ENCODE measurements around the gene BCL11B.
"Not testable (repeated sequence)": the region's sequence is repeated elsewhere in the genome, so short reads cannot be mapped to it uniquely, and the experiment has no call there.

BCL11B gene

DNA sequence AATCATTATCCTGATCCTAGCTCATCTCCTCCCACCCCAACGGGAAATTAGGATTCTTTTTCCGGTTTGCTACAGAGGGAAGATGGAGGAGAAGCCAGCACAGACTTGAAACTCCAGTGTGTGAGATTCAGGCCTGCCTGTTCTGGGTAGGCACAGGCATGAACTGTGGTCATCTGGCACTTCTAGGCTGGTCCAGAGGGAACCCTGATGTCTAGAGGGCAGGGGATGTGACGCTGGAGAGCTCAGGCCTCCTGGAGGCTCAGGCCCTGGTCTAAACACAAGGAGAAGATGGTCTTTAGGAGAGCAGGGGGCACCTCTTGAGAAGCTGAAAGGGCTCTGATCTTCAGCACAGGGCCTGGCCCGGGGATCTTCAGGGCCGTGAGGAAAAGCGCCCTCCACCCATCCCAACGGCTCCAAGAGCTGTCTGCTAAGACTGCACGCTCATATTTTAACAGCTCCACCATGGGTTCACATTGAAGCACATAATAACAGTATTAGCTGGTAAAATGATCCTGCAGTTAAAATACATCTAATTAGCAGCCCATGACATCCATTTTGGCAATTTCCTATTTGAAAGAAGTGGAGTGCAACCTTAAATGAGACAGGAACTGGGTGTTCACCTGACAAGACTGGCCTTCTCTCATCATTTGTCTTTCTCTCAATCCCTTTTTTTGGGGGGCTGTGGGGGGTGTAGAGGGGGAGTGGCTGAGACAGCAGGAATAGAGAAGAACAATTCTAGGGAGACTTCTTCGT, 35.4 kb downstream of the BCL11B start:
- no peak for DNase-seq

DNA sequence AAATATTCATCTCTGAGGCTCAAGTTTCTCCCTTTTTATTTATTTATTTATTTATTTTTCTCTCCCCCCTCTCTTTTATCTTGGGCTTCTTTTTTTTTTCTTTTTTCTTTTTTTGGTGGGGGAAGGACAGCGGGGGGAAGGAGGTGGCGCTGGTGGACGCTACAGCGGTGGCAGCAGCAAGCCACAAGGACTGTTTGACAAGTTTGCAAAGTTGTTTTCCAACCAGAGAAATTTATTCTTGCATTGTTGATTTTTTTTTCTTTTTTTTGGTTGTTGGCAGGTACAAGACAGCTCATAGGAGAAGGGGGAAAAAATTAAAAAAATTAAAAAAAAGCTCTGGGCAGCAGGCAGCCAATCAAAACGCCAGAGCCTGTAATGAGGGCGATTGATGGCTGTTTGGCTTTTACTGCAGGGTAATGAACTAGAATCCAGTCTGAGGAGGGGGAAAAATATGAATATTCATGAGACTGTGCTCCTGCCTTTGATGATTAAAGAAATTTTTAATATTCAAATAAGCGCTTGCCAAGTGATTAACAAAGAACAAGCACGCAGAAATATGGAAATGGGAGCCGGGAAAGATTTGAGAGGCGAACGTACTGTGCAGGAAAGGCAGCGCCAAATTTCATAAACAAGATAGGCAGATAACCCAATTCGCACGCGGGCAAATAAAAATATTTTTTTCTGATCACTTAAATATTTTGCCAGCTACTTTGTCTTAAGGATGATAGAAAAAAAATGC, 36.2 kb downstream of the BCL11B start:
- no peak for DNase-seq

DNA sequence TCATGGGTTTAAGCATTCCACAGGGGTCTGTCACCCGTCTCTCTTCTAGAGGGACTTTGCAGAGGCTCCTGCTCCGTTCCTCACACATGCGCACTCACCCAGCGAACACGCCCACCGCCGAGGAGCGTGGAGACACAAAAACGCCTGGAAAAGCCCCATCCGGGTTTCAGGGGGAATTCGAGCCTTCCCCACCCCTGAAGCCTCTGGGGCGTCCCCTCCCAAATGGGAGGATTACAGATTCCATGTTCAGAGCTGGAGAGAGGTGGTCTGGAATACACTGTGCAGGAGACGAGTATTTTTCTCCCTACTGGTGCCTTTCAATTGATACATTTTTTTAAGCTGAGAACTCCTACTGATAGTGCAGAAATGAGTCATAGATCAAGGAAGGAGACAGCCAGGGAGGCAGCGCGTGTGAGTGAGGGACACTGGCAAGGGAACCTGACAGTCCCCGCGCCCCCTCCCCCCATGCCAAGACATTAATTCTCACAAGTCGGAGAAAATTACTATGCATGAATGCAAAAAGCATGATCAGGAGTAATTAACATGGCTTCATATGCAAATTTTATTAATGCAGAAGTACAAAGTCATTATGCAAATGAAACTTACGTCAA, 36.9 kb downstream of the BCL11B start:
- DNase-seq, result no peak

DNA sequence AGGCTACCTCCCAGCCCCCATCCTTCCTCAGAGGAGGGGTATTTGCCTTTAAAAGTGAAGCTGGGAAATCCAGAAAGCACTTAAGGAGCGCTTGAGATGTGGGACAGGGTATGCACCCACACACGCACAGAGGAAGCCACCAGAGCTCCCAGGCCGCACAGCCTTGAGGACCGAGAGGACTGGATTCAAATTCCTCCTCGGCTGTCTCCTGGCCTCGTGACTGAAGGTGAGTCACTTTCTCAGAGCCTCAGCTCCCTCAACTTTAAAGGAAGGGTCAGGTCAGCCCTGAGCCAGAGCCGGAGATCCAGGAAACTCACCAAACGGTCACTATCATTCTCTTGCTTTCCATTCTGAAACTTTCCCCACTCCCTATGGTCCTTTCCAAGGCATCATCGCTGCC, 37.6 kb downstream of the BCL11B start:
- no peak for DNase-seq

DNA sequence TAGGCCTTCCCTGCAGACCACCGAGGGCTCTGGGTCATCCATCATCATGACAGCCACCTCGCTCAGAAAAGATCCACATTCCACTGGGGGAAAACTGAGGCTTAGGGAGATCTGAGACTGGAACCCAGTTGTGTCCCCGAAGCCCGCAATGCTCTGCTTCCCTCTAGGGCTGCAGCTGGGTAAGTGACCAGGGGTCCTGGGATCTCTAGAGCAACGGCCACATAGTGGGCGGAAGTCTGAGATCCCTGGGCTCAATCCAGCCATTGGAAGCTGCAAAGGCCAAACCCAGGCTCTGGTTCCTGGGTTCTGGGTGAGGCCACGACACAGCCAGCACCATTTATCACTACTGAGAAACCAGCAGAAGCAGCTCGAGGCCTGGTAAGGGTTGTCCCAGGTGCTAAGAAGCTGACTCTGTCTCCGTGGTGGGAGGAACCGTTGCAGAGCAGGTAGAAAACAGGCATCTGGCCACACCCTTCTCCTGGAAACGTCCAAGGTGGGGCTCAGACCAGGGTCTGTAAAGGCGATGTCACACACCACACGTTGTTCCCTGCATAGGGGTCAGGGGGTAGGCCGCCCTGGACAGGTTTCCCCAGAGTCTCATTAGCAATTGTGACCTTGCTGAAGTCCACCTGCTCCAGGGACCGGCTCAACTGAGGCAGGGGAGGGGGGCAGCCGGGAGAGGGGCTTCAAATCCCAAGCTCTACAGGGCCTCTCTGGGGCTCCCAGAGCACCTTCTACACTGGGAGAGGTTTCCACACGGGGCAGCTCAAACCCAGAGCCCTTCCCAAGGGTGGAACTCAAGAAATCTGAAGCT, 38.6 kb downstream of the BCL11B start:
- DNase-seq, result peak; percentile 10

DNA sequence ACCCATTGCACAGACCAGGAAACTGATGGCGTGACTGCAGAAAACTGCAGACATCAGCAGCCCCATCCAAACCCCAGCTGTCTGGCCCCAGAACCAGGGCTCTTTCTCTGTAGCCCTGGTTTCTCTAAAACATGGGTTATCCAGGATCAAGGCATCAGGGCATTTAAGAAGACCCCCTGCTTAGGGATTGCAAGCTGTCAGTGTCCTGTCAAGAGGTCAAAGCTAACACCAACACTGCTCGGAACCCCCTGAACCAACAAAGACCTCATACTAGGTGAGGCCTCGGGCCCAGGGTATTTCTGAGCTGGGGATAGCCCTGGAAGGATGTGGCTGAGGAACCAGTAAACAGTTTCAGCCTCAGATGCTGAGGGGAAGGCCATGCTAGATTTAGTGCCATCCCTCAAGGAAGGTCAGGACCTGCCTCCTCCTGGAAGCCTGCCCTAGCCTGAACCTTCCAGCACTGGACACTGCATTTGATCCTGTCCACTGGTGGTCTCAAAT, 39.2 kb downstream of the BCL11B start:
- DNase-seq, result no peak

DNA sequence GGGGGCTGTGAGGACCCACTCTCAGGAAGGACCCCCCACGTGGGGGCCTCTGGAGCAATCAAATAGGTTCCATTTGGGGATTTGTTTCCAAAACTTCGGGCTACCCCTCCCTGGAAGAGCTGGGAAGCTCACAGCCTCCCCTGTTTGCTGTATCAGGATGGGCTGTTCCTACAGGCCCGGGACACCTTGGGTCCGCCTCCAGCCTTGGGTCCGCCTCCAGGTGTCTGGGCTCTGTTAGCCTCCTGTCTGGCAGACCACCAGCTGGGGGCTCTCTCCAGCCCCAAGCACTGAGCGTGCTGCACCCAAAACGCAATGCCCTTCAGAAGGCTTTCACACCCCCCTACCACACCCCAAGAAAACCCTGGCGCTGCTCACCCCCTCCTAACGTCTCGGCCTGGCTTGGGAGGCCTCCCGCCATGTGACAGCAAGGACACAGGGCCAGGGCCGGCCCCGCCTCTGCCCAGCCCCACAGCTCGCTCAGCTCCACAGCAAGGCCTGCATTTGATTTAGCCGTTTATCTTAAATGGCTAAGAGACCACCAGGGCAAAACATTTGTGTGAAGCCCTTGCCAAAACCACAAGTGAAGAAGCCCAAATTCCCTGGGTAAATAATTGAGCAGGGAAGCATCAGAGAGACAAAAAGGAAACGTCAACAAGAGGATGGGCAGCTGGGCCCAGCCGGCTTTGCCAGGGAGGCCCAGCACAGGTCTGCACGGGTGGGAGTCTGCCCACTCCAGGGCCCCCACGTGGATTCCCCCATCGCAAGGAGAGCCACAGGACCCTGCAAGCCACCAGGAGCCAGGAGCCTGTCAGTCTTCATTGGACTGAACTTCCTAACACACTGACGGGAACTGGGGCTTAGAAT, 39.9 kb downstream of the BCL11B start:
- peak; percentile 78 for DNase-seq

DNA sequence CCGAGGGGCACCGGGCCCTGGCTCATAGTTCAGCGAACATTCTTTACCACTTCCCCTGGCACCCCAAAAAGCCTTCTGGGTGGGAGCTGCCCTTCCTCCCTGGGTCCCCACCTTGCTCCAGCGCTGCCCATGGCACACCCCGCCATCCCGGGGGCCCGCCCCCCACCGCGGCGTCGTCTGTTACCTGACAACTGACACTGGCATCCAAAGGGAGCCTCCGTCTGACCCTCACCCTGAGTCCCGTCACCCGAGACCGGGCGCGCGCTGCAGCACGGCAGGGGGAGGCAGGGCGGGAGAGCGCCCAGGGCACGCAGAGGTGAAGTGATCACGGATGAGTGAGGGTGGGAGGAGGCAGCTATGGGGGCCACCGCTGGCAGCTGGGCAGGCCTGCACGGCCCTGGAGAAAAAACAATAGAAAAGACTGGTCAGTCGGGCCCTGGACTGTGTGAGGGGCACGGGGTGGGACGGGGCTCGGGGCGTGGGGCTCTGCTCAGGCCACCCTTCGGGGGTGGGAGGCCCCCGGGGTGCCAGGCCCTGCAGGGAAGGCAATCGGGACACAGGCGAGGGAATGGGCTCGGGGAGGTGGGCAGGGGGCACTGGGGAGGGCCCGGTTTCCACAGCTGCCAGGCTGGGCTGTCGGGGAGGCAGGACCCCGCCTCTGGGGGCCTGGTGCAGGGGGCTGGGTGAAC, 40.7 kb downstream of the BCL11B start:
- peak; percentile 54 for DNase-seq

DNA sequence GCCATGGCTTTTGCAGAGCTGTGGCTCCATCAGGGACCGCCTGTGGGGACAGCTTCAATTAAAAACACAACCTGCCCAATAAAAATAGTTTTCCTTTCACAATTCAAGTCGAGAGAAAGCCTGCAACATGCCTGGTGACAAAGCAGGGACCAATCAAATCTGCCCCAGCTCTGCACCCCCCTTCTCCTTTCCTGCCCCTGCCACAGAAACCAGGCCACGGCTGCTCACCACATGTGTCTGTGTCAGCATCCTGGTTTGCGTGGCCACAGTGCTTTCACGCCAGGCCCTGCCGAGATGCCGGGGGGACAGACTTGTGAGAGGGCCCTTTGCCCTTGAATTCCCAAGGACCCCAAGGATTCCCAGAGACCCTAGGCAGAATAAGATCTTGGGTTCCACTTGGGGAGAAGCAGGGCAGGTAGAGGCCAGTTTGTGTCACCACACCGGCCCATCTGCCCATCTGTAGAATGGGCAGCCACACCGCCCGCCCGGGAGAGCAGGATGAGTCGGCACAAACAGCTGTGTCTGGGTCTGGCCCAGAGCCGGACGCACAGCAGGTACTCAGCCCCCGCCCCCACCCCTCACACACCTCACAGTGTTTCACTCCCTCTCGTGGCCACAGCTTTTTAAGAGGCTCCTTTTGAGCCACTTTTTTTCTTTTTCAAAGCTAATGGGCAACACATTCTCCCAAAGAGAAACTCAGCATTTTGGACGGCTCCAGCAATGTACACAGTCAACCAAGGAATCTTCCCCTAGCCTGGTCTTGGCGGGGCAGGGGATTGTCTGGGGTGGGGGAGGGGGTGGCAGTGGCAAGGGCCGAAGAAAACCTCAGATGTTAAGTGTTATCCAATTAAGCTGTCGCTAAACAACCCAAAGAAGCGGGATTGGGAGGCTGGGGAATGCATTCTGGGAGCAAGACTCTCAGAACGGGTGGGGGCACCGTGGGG, 41.5 kb downstream of the BCL11B start:
- peak; percentile 89 for DNase-seq

DNA sequence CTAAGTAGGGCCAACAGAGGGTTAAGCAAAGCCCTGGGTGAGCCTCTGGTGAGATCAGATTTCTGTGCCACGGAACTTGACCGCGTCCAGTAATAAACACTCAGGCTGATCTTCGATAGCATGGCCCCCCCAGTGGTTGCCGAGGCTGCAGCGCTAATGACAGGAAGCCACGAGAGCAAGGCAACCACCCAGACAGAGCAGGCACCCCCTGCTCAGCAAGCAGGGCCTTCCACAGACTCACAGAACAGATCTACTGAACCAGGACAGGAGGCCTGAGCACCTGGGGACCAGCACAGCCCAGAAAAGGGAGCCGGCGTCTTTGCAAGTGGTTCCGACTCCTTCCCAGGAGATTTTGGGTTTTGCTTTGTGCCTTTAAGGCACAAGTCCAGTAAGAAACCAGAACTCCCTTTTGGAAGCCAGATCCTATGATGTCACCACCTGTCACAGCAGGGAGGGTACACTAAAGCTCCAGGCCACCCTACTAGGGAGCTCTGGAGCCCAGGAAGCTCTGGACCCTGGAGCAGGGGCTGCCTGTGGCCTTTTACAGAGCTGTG, 42.3 kb downstream of the BCL11B start:
- no peak for DNase-seq

DNA sequence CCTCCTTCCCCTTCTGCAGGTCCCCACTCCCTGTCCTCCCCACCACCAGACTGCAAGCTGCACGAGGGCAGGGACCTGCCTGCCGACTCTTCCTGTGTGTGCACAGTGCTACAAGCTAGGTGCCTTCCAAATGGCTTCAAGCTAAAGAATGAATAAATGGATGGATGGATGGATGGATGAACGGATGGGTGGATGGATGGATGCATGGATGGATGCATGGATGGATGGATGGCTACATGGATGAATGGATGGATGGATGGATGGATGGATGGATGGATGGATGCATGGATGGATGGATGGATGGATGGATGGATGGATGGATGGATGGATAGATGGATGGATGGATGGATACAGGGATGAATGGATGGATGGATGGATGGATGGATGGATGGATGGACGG, 43.2 kb downstream of the BCL11B start:
- not testable (repeated sequence) for DNase-seq

DNA sequence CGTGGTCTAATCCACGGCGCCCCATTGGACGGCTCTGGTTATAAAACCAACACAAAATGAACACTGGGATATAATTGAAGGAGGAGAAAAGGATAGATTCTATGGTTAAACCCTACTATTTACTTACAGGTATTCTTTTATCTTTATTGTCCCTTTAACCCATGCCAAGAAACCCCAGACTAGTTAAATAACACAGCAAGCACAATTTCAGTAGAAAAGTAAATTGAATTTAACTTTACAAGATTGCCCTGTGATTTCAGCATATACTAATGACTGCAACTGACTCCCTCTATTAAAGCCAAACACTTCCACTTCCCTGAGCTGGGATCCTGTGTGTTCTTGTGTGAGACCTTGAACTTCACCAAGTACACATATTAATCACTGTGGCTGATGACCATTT, 45.3 kb downstream of the BCL11B start:
- no peak for DNase-seq

DNA sequence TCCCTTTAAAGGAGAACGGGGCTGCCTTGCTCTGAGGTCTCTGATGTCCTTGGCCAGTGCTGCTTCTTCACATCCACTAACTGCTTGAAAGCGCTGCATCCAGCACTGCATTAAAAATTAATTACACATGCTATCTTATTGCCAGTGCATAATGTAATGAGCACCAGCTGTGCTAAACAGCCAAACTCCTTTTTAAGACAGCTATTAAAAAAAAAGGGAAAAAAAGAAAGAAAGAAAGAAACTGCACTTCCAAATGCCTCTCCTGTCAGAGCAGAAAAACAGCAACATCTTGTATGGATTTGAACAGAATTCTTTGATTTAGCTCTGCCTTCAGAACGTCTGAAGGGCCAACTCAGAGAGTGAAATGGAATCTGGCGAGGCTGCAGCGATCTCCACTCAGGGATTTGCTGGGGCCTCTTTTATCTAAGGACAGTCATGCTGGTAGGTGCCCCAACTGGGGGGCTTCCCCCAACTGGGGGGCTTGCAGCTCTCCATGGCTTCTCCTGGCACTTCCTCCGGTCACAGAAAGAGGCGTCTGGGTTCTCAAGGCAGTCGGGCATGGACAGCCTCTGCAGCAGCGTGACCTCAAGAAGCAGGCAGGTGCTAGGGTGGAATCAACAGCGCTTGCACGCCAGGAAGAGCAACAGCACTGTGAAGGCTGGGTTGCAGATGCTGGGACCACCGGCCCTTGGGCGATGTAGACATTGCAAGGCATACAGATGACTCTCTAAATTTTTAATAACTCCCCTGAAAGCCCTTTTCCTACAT, 46.4 kb downstream of the BCL11B start:
- no peak for DNase-seq

DNA sequence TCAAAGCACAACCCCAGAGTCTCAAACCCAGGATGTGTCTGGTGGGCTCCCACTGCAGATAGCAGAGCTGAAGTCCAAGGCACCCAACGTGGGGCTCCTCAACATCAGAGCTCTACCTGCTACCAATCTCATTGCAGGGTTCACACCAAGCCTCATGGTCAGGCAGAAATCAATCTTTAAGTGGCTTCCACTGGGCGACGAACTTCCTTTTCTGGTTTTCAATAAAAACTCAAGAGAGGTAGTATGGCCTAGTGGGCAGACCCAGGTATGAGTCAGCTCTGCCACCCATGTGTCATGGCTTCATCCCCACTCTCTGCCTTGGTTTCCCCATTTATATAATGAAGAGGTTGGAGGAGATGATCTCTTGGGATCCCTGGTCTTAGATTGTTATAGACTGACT, 47.0 kb downstream of the BCL11B start:
- no peak for DNase-seq

DNA sequence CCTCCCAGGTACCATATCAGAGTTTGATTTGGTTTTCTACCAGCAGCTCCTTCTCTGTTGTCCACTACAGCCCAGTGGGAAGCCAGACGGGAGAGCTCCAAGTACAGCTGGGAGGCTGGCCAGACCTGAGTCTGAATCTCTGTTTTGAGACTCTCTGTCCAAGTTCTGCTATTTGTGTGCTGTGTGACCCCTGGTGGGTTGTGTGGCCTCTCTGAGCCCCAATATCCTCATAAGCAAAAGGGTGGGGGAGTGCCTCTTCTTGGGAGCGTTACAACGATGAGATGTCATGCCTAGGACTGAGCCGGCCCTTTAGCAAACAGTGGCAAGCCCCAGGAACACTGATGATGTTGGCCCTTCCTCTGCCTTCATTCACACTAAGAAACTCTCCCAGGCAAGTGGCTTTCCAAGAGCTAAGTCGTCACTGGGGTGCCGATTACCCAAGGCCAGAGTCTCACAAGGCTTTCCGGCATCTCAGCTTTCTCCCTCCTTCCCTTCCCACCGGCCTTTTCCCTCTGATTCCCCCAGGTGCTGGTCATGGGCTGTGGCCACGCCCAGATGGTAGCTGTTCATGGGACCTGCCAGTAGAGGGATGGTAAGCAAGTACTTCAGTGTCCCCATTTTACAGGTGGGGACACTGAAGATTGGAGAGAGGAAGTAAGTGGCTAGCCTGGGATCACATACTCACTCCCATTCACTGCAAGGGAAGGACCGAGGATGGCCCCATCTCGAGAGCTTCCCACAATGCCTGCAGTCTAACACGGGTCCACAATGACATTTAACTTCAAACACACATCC, 47.7 kb downstream of the BCL11B start:
- no peak for DNase-seq

DNA sequence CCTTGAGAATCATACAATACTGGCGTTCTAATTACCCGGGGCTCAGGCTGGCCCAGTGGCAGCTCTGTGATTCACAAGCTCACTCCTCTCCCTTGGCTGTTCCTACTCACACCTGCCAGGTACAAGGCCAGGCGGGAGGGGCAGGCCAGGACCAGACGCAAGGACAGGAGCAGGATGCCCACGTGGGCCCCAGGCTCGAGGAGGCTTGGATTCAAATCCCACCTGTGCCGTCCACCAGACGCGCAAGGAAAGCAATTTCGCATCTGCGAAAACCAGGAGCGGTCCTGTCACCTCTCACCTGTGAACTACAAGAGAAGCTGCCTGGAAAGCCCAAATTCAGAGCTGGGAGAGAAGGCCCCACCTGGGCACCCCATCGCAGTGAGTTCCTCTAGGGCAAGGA, 50.6 kb downstream of the BCL11B start:
- no peak for DNase-seq

DNA sequence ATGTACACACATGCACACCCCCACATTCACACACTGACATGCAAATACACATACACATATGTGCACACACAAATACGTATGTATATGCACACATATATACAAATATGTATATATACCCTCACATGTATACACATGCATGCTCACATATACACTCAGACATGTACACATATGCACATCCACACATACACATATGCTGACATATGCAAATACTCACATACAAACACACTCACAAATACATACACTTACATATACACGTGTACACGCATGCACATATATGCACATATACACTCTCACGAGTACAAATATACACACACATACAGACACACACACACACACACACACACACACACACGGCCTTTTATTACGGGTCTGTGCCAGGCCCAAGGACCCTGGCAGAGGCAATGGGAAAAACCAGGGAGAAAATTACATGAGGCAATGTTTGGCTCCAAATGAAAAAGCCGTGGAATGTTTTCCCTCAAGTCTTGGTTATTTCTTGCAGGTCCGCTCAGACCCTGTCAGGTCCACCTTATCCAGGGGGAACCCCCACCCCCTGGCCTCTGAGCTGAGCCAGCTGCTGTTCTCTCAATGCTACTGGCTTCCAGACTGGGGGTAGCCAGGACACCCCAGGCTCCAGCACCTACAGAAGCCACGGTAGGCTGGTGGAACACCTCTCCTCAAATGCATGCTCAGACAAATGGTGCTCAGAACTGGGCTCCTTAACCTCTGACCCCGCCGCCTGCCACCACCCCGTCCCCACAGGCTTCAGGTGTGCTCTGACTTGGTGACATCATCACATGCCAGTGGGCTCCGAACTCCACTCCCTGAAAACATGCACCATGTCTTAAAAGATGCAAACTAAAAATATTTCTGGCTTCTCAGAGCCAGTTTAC, 54.7 kb downstream of the BCL11B start:
- no peak for DNase-seq

All from NCI-H82 (cell line).